Liver (tissue), 9 donors: ENCODE data around the gene HOXA5. TPM values are rescaled to one million over a fixed set of nuclear protein-coding genes. Genes with fewer than 3 reads are reported as not detected.

Experiments used
- DNase-seq: peaks from one replicate; pipeline ENCODE4 v3.0.0-alpha.2; 2017; ENCODE audit warnings: low spot score
- H3K27ac ChIP-seq, 2 donors: one replicate each; pipeline ENCODE4 v1.7.0; 2013; ENCODE audit warnings: inconsistent platforms in 2 of 2, low read length in 2 of 2, control low read depth in 1 of 2, low read depth in 1 of 2, mild to moderate bottlenecking in 1 of 2
- H3K27me3 ChIP-seq, 4 donors: one replicate each; pipeline versions ENCODE4 v1.6.1 to v1.7.0; 2013; ENCODE audit warnings: low read length in 3 of 4, inconsistent platforms in 1 of 4, mild to moderate bottlenecking in 1 of 4, moderate library complexity in 1 of 4; ENCODE audit not compliant: control insufficient read depth in 4 of 4, insufficient read depth in 4 of 4
- H3K36me3 ChIP-seq, 4 donors: one replicate each; pipeline versions ENCODE4 v1.6.1 to v1.7.0; 2013; ENCODE audit warnings: low read length in 3 of 4, mild to moderate bottlenecking in 3 of 4, low read depth in 1 of 4, moderate library complexity in 1 of 4; ENCODE audit not compliant: control insufficient read depth in 4 of 4, insufficient read depth in 3 of 4
- H3K4me1 ChIP-seq, 4 donors: one replicate each; pipeline versions ENCODE4 v1.6.1 to v1.7.0; 2013; ENCODE audit warnings: low read length in 3 of 4, mild to moderate bottlenecking in 3 of 4, moderate library complexity in 1 of 4; ENCODE audit not compliant: control insufficient read depth in 4 of 4, insufficient read depth in 4 of 4
- H3K4me3 ChIP-seq, 3 donors: one replicate each; pipeline versions ENCODE4 v1.6.1 to v1.7.0; 2013; ENCODE audit warnings: low read length in 3 of 3, control low read depth in 1 of 3, low read depth in 1 of 3, mild to moderate bottlenecking in 1 of 3
- H3K9ac ChIP-seq, 2 donors: one replicate each; pipeline ENCODE4 v1.7.0; 2013; ENCODE audit warnings: low read length in 2 of 2, mild to moderate bottlenecking in 2 of 2, moderate library complexity in 2 of 2, control low read depth in 1 of 2, low read depth in 1 of 2
- H3K9me3 ChIP-seq, 4 donors: one replicate each; pipeline versions ENCODE4 v1.6.1 to v1.7.0; 2013; ENCODE audit warnings: low read length in 3 of 4; ENCODE audit not compliant: control insufficient read depth in 4 of 4
- EGR1 ChIP-seq, 2 donors: IDR thresholded peaks; 2 replicates each; pipeline ENCODE4 v1.6.1; 2016 to 2018; ENCODE audit warnings: antibody characterized with exemption in 2 of 2, low read depth in 2 of 2
- FOXA1 ChIP-seq: IDR thresholded peaks from 2 replicates; pipeline ENCODE4 v1.6.1; 2016; ENCODE audit warnings: antibody characterized with exemption
- GABPA ChIP-seq, 2 donors: IDR thresholded peaks in 1 of 2; conservative IDR thresholded peaks in 1 of 2; 2 replicates each; pipeline ENCODE4 v1.6.1; 2016; ENCODE audit warnings: antibody characterized with exemption in 2 of 2, mild to moderate bottlenecking in 1 of 2, moderate library complexity in 1 of 2
- HNF4A ChIP-seq, 2 donors: conservative IDR thresholded peaks; 2 replicates each; pipeline ENCODE4 v1.6.1; 2016; ENCODE audit warnings: antibody characterized with exemption in 2 of 2, mild to moderate bottlenecking in 2 of 2
- HNF4G ChIP-seq: IDR thresholded peaks from 2 replicates; pipeline ENCODE4 v1.6.1; 2016; ENCODE audit warnings: antibody characterized with exemption
- NR2F2 ChIP-seq: IDR thresholded peaks from 2 replicates; pipeline ENCODE4 v1.6.1; 2016; ENCODE audit warnings: antibody characterized with exemption
- RAD21 ChIP-seq, 2 donors: IDR thresholded peaks; 2 replicates each; pipeline ENCODE4 v1.6.1; 2016; ENCODE audit warnings: antibody characterized with exemption in 2 of 2, mild to moderate bottlenecking in 2 of 2
- RXRA ChIP-seq, 2 donors: IDR thresholded peaks; 2 replicates each; pipeline ENCODE4 v1.6.1; 2017 to 2018; ENCODE audit warnings: antibody characterized with exemption in 2 of 2, mild to moderate bottlenecking in 1 of 2
- TAF1 ChIP-seq: conservative IDR thresholded peaks from 2 replicates; pipeline ENCODE4 v1.6.1; 2016; ENCODE audit warnings: antibody characterized with exemption, mild to moderate bottlenecking
- YY1 ChIP-seq: IDR thresholded peaks from 2 replicates; pipeline ENCODE4 v1.6.1; 2016; ENCODE audit warnings: antibody characterized with exemption, mild to moderate bottlenecking
- WGBS: extraction: QIAGEN DNeasy Blood & Tissue Kit; methylation state at CpG from one replicate; pipeline ENCODE4 v1.1.7; 2013; 5-methylcytosine and 5-hydroxymethylcytosine counted together
- polyA plus RNA-seq, 2 donors: library from polyadenylated mRNA; stranded (reverse) in 1 of 2; unstranded in 1 of 2; fragments of 200-250 nt in 1 of 2; fragments of >200 nt in 1 of 2; fragmentation: Nextera tagmentation in 1 of 2; extraction: Ambion mirVana in 1 of 2; gene quantifications; one replicate each; pipeline versions ENCODE4 v1.2.1 to v1.2.3, GENCODE V29; 2013 to 2015
- total RNA-seq, 2 donors: library from RNA; depleted of rRNA; stranded (reverse); fragments of >200 nt; gene quantifications; one replicate each; pipeline ENCODE4 v1.2.3, GENCODE V29; 2014
- TF ChIP-seq, protein P1 (sequence below): IDR thresholded peaks from 2 replicates; pipeline ENCODE4 v1.6.1; 2016; ENCODE audit warnings: antibody characterized with exemption
- TF ChIP-seq, protein P2 (sequence below): IDR thresholded peaks from 2 replicates; pipeline ENCODE4 v1.6.1; 2016; ENCODE audit warnings: antibody characterized with exemption
- TF ChIP-seq, protein P3 (sequence below): IDR thresholded peaks from 2 replicates; pipeline ENCODE4 v1.6.1; 2016; ENCODE audit warnings: antibody characterized with exemption, mild to moderate bottlenecking
- TF ChIP-seq, protein P4 (sequence below): fragments of 150-350 bp; IDR thresholded peaks from 2 replicates; pipeline ENCODE4 v1.5.1; 2017; ENCODE audit warnings: improper control_type of control experiment, low read depth, low read length; ENCODE audit not compliant: missing input control
- TF ChIP-seq, protein P5 (sequence below): IDR thresholded peaks from 2 replicates; pipeline ENCODE4 v1.6.1; 2016; ENCODE audit warnings: antibody characterized with exemption
- donor health status: healthy.
- donor health status: healthy.
- donor health status: healthy.
- donor health status: healthy.
- donor health status: healthy.

HOXA5 gene
- total and polyA plus RNA-seq, 4 donors = 0.40 to 2.1 (median 0.66) TPM

DNA sequence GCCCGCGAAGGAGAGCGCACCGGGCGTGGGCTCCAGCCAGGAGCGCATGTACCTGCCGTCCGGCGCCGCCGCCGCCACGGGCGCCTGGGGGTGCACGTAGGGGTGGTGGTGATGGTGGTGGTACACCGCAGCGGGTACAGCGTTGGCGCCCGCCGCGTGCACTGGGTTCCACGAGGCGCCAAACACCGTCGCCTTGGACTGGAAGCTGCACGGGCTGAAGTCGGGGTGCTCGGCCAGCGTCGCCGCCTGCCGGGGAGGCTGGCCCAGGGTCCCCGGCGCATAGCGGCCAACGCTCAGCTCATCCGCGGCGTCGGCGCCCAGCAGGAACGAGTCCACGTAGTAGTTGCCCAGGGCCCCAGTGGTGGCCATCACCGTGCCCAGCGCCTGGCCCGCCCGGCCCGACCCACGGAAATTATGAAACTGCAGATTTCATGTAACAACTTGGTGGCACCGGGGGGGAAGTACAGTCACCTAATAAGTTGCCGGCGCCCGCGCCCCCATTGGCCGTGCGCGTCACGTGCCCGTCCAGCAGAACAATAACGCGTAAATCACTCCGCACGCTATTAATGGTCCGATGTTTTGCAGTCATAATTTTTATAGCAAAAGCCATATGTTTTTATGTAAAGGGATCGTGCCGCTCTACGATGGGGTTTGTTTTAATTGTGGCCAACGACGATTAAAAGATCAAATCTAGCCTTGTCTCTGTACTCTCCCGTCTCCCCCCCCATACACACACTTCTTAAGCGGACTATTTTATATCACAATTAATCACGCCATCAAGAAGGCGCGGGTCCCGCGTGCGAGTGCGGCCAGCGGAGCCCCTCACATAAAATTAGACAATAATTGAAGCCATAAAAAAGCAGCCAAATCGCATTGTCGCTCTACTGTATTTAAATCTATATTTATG, 21.9 kb upstream of the HOXA5 start, which contains the start of gene HOXA9:
HOXA9 (minus strand) TSS at position 449 of the 907 bp plus-strand sequence; CDS start at position 369, 80 bp downstream.
- Histone ChIP-seq H3K4me1 (peaks cover 7 to 23% (median 9%) of the 10 kb centered on the region in 4 donors), H3K27me3 (peaks cover 9 to 58% (median 21%) of the 10 kb centered on the region in 4 donors), H3K9ac (no peak within 1 kb of the TSS), H3K9me3 (peaks cover 0 to 10% (median under 1%) of the 10 kb centered on the region in 4 donors), H3K4me3 (peak within 1 kb of the TSS in 1 of 3 donors; percentile 17), H3K36me3 (no peaks in the 10 kb centered on the region), H3K27ac (no peak within 1 kb of the TSS)
- WGBS = 8% methylated on average over 82 of the region's 82 CpGs
- DNase-seq = no peak
- TF ChIP-seq, protein P1, sequence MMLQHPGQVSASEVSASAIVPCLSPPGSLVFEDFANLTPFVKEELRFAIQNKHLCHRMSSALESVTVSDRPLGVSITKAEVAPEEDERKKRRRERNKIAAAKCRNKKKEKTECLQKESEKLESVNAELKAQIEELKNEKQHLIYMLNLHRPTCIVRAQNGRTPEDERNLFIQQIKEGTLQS = no peak
- no peak for TF ChIP-seq YY1
- no peak for TF ChIP-seq TAF1
- TF ChIP-seq EGR1 (IDR thresholded peaks at IDR 0.05; ENCODE audit: low read depth in 2 of 2) = no peak
- TF ChIP-seq, protein P2, sequence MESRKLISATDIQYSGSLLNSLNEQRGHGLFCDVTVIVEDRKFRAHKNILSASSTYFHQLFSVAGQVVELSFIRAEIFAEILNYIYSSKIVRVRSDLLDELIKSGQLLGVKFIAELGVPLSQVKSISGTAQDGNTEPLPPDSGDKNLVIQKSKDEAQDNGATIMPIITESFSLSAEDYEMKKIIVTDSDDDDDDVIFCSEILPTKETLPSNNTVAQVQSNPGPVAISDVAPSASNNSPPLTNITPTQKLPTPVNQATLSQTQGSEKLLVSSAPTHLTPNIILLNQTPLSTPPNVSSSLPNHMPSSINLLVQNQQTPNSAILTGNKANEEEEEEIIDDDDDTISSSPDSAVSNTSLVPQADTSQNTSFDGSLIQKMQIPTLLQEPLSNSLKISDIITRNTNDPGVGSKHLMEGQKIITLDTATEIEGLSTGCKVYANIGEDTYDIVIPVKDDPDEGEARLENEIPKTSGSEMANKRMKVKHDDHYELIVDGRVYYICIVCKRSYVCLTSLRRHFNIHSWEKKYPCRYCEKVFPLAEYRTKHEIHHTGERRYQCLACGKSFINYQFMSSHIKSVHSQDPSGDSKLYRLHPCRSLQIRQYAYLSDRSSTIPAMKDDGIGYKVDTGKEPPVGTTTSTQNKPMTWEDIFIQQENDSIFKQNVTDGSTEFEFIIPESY = no peak
- TF ChIP-seq RAD21 (IDR thresholded peaks at IDR 0.05) = no peak
- TF ChIP-seq NR2F2 = no peak
- no peak for TF ChIP-seq FOXA1
- no peak for TF ChIP-seq RXRA (IDR thresholded peaks at IDR 0.05)
- TF ChIP-seq, protein P3, sequence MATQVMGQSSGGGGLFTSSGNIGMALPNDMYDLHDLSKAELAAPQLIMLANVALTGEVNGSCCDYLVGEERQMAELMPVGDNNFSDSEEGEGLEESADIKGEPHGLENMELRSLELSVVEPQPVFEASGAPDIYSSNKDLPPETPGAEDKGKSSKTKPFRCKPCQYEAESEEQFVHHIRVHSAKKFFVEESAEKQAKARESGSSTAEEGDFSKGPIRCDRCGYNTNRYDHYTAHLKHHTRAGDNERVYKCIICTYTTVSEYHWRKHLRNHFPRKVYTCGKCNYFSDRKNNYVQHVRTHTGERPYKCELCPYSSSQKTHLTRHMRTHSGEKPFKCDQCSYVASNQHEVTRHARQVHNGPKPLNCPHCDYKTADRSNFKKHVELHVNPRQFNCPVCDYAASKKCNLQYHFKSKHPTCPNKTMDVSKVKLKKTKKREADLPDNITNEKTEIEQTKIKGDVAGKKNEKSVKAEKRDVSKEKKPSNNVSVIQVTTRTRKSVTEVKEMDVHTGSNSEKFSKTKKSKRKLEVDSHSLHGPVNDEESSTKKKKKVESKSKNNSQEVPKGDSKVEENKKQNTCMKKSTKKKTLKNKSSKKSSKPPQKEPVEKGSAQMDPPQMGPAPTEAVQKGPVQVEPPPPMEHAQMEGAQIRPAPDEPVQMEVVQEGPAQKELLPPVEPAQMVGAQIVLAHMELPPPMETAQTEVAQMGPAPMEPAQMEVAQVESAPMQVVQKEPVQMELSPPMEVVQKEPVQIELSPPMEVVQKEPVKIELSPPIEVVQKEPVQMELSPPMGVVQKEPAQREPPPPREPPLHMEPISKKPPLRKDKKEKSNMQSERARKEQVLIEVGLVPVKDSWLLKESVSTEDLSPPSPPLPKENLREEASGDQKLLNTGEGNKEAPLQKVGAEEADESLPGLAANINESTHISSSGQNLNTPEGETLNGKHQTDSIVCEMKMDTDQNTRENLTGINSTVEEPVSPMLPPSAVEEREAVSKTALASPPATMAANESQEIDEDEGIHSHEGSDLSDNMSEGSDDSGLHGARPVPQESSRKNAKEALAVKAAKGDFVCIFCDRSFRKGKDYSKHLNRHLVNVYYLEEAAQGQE = no peak
- no peak for TF ChIP-seq GABPA (IDR thresholded peaks at IDR 0.05 in 1 of 2, conservative IDR thresholded peaks at IDR 0.05 in 1 of 2)
- no peak for TF ChIP-seq HNF4G

DNA sequence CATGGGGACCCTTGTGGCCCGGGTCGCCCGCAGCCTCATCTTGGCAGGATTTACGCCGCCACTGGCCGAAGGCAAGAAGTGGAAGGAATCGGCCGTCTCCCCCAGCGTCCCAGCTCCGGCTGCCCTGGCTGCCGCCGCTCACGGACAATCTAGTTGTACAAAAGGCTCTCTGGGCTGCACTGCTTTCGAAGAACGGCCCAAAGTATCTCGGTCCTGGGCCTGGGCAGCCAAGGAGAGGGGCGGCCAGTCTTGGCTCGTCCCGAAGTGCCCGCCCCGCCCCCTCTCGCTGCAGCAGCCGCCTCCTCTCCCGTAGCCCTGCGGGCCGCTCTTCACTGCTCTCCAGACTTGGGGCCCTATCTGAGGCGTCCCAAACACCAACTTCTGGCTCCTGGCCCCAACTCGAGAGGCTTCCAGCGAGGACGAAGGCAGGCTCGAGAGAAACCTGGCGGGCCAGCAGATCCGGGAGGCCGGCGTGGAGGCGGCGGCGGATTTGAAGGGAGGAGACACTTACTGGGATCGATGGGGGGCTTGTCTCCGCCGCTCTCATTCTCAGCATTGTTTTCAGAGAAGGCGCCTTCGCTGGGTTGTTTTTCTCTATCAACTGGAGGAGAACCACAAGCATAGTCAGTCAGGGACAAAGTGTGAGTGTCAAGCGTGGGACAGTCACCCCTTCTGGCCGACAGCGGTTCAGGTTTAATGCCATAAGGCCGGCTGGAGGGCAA, 21.0 kb upstream of the HOXA5 start:
- no peak for DNase-seq
- 4% methylated on average over 47 of the region's 47 CpGs for WGBS
- Histone ChIP-seq H3K27me3 (peaks cover 9 to 56% (median 22%) of the 10 kb centered on the region in 4 donors), H3K27ac (no peak overlapping the region), H3K4me3 (peak overlapping the region in 1 of 3 donors; percentile 17), H3K4me1 (peaks cover 8 to 27% (median 10%) of the 10 kb centered on the region in 4 donors), H3K36me3 (no peaks in the 10 kb centered on the region), H3K9ac (no peak overlapping the region), H3K9me3 (peaks cover 0 to 10% (median under 1%) of the 10 kb centered on the region in 4 donors)
- TF ChIP-seq GABPA (IDR thresholded peaks at IDR 0.05 in 1 of 2, conservative IDR thresholded peaks at IDR 0.05 in 1 of 2) = no peak
- no peak for TF ChIP-seq RXRA (IDR thresholded peaks at IDR 0.05)
- no peak for TF ChIP-seq EGR1 (IDR thresholded peaks at IDR 0.05; ENCODE audit: low read depth in 2 of 2)
- TF ChIP-seq, protein P4, sequence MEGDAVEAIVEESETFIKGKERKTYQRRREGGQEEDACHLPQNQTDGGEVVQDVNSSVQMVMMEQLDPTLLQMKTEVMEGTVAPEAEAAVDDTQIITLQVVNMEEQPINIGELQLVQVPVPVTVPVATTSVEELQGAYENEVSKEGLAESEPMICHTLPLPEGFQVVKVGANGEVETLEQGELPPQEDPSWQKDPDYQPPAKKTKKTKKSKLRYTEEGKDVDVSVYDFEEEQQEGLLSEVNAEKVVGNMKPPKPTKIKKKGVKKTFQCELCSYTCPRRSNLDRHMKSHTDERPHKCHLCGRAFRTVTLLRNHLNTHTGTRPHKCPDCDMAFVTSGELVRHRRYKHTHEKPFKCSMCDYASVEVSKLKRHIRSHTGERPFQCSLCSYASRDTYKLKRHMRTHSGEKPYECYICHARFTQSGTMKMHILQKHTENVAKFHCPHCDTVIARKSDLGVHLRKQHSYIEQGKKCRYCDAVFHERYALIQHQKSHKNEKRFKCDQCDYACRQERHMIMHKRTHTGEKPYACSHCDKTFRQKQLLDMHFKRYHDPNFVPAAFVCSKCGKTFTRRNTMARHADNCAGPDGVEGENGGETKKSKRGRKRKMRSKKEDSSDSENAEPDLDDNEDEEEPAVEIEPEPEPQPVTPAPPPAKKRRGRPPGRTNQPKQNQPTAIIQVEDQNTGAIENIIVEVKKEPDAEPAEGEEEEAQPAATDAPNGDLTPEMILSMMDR = no peak
- TF ChIP-seq, protein P5, sequence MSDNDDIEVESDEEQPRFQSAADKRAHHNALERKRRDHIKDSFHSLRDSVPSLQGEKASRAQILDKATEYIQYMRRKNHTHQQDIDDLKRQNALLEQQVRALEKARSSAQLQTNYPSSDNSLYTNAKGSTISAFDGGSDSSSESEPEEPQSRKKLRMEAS = no peak
- TF ChIP-seq RAD21 (IDR thresholded peaks at IDR 0.05) = no peak
- no peak for TF ChIP-seq YY1
- TF ChIP-seq NR2F2 = no peak
- no peak for TF ChIP-seq HNF4A (conservative IDR thresholded peaks at IDR 0.05)
- TF ChIP-seq, protein P2 = no peak
- no peak for TF ChIP-seq HNF4G
- TF ChIP-seq TAF1 = no peak
